Stimulated activated CD4-positive, alpha-beta T cell treated with anti-CD3 and anti-CD28 coated beads, Interleukin-15, amount 100 ng/mL, for 48 hours (primary cell): Measurements from ENCODE around the gene MLX.
"Not testable (repeated sequence)": the region's sequence is repeated elsewhere in the genome, so short reads cannot be mapped to it uniquely, and the experiment has no call there.

Experiments
- DNase-seq, 2 donors: peaks; one replicate each; pipeline ENCODE4 v3.0.0-alpha.2; 2020; ENCODE audit warnings: low read depth in 2 of 2

Gene MLX

GRCh38 chr17:42536372-42537155, 30.3 kb upstream of the MLX start:
- DNase-seq: peak; percentile 54 to 71

DNA sequence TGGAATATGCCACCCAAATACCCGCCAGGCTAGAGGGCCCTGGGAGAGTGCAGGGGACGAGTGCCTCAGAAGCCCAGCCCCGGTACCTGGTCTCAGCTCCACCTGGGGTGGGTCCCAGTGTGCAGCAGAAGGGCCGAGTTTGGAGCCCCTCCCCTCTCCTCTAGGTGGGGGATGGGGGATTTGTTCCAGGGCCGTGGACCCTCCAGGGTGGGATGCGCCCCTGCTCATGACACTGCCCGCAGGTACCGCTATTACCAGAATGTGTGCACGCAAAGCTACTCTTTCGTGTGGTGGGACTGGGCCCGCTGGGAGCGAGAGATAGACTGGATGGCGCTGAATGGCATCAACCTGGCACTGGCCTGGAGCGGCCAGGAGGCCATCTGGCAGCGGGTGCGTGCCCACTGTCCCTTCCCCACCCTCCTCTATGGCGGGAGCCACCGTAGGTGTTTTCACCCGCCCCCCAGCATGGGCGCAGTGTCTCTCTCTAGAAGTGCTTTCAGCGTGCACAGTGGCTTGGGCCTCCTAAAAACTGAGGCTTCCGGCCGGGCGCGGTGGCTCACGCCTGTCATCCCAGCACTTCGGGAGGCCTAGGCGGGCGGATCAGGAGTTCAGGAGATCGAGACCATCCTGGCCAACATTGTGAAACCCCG, 29.6 kb upstream of the MLX start:
- DNase-seq: no peak

GRCh38 chr17:42537826-42538451, 29.0 kb upstream of the MLX start:
- no peak for DNase-seq

DNA sequence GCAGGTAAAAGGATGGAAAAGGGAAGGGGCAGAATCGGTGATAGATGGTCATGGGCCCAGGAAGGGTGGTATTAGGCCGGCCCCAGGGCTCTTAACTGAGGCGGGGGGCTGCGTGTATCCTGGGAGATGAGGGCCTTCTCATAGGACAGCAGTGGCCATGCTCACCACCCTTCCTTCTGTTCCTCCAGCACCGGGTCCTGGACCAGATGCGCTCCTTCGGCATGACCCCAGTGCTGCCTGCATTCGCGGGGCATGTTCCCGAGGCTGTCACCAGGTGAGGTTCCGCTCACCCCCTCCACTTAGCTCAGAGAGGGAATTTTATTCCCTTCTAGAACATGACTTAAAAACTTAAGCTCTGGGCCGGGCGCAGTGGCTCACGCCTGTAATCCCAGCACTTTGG, 28.4 kb upstream of the MLX start:
- DNase-seq: no peak

DNA sequence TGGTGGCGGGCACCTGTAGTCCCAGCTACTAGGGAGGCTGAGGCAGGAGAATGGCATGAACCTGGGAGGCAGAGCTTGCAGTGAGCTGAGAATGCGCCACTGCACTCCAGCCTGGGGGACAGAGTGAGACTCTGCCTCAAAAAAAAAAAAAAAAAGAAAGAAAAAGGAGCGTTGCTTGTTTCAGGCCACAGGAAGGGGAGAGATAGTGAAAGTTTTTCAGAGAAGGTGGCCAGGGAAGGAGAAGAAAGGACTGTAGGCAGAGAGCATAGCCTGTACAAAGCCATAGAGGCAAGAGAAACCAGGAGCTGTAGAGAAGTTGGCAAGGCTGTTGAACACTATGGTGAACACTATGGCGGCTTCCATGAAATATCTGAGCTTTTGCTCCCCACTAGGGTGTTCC, 26.3 kb upstream of the MLX start:
- not testable (repeated sequence) for DNase-seq

- DNase-seq: no peak
Measured at GRCh38 chr17:42541041-42541833, 25.7 kb upstream of the MLX start.

DNA sequence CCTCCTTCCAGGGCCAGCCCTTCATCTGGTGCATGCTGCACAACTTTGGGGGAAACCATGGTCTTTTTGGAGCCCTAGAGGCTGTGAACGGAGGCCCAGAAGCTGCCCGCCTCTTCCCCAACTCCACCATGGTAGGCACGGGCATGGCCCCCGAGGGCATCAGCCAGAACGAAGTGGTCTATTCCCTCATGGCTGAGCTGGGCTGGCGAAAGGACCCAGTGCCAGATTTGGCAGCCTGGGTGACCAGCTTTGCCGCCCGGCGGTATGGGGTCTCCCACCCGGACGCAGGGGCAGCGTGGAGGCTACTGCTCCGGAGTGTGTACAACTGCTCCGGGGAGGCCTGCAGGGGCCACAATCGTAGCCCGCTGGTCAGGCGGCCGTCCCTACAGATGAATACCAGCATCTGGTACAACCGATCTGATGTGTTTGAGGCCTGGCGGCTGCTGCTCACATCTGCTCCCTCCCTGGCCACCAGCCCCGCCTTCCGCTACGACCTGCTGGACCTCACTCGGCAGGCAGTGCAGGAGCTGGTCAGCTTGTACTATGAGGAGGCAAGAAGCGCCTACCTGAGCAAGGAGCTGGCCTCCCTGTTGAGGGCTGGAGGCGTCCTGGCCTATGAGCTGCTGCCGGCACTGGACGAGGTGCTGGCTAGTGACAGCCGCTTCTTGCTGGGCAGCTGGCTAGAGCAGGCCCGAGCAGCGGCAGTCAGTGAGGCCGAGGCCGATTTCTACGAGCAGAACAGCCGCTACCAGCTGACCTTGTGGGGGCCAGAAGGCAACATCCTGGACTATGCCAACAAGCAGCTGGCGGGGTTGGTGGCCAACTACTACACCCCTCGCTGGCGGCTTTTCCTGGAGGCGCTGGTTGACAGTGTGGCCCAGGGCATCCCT, 23.5 kb upstream of the MLX start:
- no peak for DNase-seq

GRCh38 chr17:42544874-42545283, 22.0 kb upstream of the MLX start:
- DNase-seq: no peak

DNA sequence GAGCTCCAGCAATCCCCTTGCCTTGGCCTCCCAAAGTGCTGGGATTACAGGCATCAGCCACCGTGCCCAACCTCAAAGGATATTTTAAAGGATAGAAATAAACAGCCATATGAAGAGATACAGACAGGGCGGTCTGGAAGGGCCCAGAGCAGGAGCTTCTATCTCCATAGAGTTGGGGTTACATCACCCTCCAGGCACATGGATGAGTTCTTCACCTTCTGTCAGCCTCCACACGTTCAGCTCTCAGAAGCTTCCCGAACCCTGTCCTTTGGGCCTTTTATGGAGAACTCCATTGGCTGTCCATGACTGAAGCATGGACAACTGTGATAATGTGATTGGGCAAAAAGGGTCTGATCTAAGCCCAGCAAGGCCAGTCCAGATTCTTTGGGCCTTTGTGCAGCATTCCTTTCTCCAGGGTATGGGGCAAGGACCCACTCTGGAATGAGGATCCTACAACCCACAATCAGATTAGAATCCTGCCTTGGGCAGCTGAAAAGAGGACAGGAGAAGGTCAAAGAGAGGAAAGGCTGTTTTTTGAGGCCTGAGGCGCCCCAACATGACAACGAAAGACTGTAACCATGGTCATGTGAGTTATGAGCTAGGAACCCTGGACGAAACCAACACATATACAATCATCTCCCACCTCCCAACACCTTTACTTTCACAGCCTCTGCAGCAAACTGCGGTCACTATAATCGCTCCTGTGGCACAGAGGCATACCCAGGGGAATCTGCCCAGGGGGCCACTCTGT, 21.0 kb upstream of the MLX start:
- DNase-seq: not testable (repeated sequence)

DNA sequence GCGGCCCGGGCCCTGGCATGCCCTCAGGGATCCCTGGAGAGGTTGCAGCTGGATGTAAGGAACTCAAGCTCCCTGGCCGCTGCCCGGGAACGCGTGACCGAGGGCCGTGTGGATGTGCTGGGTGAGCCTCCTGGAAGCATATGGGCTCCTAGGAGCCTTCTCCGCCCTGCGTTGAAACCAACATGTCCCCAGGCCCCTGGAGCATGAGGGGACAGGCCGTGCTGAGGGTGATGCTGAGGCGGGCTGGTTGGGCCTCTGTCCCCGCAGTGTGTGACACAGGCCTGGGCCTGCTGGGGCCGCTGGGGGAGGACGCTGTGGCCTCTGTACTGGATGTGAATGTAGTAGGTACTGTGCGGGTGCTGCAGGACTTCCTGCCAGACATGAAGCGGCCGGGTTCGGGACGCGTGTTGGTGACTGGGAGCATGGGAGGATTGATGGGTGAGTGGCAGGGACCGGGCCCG, 19.9 kb upstream of the MLX start:
- DNase-seq: no peak

GRCh38 chr17:42547698-42548069, 19.2 kb upstream of the MLX start:
- no peak for DNase-seq

DNA sequence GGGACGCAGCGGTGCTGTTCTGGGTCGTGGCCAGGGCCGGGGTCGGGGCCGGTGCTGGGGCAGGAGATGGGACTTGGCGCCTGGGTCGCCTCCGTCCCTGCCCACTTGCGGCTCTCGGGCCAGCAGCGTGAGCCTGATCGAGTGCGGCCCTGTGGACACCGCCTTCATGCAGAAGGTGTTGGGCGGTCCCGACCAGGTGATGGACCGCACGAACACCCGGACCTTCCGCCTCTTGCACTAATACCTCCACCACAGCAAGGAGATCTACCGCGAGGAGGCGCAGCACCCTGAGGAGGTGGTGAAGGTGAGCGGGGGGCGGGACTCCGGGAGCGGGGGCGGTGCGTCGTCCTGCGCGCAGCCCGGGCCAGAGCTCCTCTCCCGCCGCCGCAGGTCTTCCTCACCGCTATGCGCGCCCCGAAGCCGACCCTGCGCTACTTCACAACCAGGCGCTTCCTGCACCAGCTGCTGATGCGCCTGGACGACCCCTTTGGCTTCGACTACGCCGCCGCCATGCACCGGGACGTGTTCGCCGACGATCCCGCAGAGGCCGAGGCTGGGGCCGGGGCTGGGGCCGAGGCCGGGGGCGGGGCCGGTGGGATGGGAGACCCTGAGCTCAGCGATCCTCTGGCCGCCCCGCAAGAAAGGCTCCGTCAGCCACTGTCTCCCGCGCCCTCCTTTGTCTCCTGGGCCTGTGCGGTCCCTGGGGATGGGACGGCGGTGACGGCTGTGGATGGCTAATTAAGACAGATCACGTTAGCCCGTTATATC, 18.6 kb upstream of the MLX start:
- peak; percentile 54 to 80 for DNase-seq

GRCh38 chr17:42548993-42549755, 17.7 kb upstream of the MLX start:
- no peak for DNase-seq

- DNase-seq: not testable (repeated sequence)
Measured at GRCh38 chr17:42552736-42553135, 14.2 kb upstream of the MLX start, which contains the start of gene HSD17B1. Gene HSD17B1, plus strand, starts transcription at chr17:42552923. Its CDS starts 11 bp downstream, at chr17:42552934.

DNA sequence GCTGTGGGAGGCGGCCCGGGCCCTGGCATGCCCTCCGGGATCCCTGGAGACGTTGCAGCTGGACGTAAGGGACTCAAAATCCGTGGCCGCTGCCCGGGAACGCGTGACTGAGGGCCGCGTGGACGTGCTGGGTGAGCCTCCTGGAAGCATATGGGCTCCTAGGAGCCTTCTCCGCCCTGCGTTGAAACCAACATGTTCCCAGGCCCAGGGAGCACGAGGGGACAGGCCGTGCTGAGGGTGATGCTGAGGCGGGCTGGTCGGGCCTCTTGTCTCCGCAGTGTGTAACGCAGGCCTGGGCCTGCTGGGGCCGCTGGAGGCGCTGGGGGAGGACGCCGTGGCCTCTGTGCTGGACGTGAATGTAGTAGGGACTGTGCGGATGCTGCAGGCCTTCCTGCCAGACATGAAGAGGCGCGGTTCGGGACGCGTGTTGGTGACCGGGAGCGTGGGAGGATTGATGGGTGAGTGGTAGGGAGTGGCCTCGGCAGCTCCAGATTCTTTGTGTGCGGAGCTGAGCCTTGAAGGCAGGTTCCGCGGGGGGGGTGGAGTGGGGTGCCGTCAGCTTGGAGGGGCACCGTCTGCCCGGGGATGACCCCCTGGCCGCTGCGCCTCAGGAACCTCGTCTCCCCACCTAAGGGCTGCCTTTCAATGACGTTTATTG, 13.6 kb upstream of the MLX start:
- no peak for DNase-seq

DNA sequence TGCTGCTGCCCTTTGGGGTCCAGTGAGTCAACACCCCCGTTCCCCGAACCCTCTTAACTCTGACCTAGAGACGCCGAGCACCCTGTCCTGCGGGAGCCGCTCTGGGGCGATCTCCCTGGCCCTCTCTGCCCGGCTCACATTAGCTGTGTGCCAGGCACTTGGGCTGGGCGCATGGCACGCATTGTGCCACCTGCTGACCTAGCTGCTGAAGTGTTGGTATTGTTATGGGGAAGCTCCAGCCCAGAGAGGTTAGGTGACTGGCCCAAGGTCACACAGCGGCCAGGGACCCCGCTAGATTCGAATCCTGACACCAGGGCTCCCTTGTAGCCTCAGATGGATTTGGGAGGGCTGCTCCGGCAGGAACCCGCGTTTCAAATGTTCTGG, 13.0 kb upstream of the MLX start:
- no peak for DNase-seq

DNA sequence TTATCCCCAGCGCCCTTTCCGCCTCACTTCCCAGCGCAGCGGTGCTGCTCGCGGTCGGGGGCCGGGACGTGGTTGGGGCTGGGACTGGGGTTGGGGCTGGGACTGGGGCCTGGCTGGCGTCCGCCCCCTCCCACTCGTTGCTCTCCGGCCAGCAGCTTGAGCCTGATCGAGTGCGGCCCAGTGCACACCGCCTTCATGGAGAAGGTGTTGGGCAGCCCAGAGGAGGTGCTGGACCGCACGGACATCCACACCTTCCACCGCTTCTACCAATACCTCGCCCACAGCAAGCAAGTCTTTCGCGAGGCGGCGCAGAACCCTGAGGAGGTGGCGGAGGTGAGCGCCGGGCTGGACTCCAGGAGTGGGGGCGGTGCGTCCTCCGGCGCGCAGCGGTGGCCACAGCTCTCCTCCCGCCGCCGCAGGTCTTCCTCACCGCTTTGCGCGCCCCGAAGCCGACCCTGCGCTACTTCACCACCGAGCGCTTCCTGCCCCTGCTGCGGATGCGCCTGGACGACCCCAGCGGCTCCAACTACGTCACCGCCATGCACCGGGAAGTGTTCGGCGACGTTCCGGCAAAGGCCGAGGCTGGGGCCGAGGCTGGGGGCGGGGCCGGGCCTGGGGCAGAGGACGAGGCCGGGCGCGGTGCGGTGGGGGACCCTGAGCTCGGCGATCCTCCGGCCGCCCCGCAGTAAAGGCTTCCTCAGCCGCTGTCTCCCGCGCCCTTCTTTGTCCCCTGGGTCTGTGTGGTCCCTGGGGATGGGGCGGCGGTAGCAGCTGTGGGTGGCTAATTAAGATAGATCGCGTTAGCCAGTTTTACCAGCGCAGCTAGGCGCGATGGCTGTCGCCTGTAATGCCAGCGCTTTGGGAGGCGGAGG, 12.4 kb upstream of the MLX start:
- DNase-seq: peak in 1 of 2 donors; percentile 69
